Stimulated activated CD4-positive, alpha-beta T cell treated with anti-CD3 and anti-CD28 coated beads, TNF-alpha, amount 100 ng/mL, for 1 hour (primary cell): ENCODE measurements around the gene EPS8L1.
"Not testable (repeated sequence)": the region's sequence is repeated elsewhere in the genome, so short reads cannot be mapped to it uniquely, and the experiment has no call there.

Source experiments
- DNase-seq, 3 donors: peaks; one replicate each; pipeline ENCODE4 v3.0.0-alpha.2; 2020; ENCODE audit warnings: low read depth in 3 of 3, low spot score in 1 of 3

Gene EPS8L1

GRCh38 chr19:55075371-55075998, at the start of gene EPS8L1:
TSS of gene EPS8L1 (plus strand) at chr19:55075869. CDS start at chr19:55076445, 576 bp downstream.
- DNase-seq: no peak

- not testable (repeated sequence) for DNase-seq
These were observed 48.6 kb upstream of the EPS8L1 start for GRCh38 chr19:55027140-55027471.

GRCh38 chr19:55027472-55028337, 48.0 kb upstream of the EPS8L1 start:
- no peak for DNase-seq

- DNase-seq: no peak
These were observed 46.9 kb upstream of the EPS8L1 start for GRCh38 chr19:55028757-55029156.

GRCh38 chr19:55031178-55031577, 44.5 kb upstream of the EPS8L1 start:
- no peak for DNase-seq

- DNase-seq: no peak
These were observed 43.4 kb upstream of the EPS8L1 start for GRCh38 chr19:55032170-55032800.

- DNase-seq: not testable (repeated sequence)
These were observed 42.6 kb upstream of the EPS8L1 start for GRCh38 chr19:55032976-55033643.

GRCh38 chr19:55034751-55035150, 40.9 kb upstream of the EPS8L1 start:
- no peak for DNase-seq

GRCh38 chr19:55036058-55036457, 39.6 kb upstream of the EPS8L1 start:
- no peak for DNase-seq

GRCh38 chr19:55037603-55038002, 38.1 kb upstream of the EPS8L1 start:
- not testable (repeated sequence) for DNase-seq

- not testable (repeated sequence) for DNase-seq
These were observed 35.0 kb upstream of the EPS8L1 start for GRCh38 chr19:55040654-55041053.

- DNase-seq: no peak
These were observed 34.4 kb upstream of the EPS8L1 start for GRCh38 chr19:55041244-55041626.

- DNase-seq: no peak
These were observed 33.9 kb upstream of the EPS8L1 start for GRCh38 chr19:55041627-55042343.

GRCh38 chr19:55042344-55042678, 33.4 kb upstream of the EPS8L1 start:
- no peak for DNase-seq

GRCh38 chr19:55042688-55043087, 33.0 kb upstream of the EPS8L1 start:
- no peak for DNase-seq

- no peak for DNase-seq
These were observed 31.4 kb upstream of the EPS8L1 start for GRCh38 chr19:55044286-55044685.

- no peak for DNase-seq
These were observed 30.6 kb upstream of the EPS8L1 start for GRCh38 chr19:55044771-55045716.

GRCh38 chr19:55046975-55047622, 28.6 kb upstream of the EPS8L1 start:
- no peak for DNase-seq

- no peak for DNase-seq
These were observed 27.7 kb upstream of the EPS8L1 start for GRCh38 chr19:55047951-55048350.
